ENCODE results near the gene ARIH2. TPM values are rescaled to one million over a fixed set of nuclear protein-coding genes. Genes with fewer than 3 reads are reported as not detected.

Gene ARIH2
- total RNA-seq, 1 experiment from 2014 or later = 99.3 TPM

GRCh38 chr3:49017229-49017970 lies 98.8 kb downstream of the ARIH2 start:
- DNase-seq (ENCODE audit: extremely low read depth, low read depth) = no peak

GRCh38 chr3:49017971-49018706 lies 99.5 kb downstream of the ARIH2 start, which contains the start of gene DALRD3:
TSS of gene DALRD3 (minus strand) at chr3:49018580. CDS start at chr3:49018564, 16 bp downstream.
- no peak for DNase-seq (ENCODE audit: extremely low read depth, low read depth)

- no peak for DNase-seq (ENCODE audit: extremely low read depth, low read depth)
Measured at GRCh38 chr3:49018707-49019006, 100.0 kb downstream of the ARIH2 start.

- DNase-seq (ENCODE audit: extremely low read depth, low read depth) = no peak
Measured at GRCh38 chr3:49019941-49020329, 101.3 kb downstream of the ARIH2 start.

GRCh38 chr3:49020330-49021212 lies 101.9 kb downstream of the ARIH2 start:
- DNase-seq (ENCODE audit: extremely low read depth, low read depth) = no peak

DNA sequence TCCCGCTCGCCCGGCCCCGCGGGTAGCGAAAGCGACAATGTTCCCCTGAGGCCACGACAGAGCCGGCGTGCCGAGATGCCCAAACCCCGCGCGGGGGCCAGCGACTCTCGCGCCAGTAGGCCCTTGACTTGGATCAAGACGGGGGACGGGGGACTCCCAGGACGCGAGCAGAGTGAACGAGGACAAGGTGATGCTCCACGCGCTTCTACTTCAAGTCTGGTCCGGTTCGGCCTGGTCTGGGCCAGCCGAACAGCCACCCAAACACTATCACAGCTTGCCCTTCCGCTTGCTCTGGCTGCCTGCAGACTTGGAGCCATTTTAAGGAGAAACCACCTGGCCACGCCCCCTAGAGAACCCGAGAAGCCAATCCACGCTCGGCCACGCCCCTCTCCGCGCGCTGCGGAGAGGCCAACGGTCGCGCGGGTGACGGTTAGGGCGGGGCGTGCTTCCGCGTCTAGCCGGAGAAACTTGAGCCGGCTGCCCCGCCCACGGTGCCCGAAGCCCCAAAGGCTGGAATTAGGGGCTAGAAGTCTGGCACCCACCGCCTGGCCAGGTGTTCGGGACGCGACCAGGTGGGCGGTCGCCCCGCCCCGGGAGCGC lies 102.7 kb downstream of the ARIH2 start:
- DNase-seq (ENCODE audit: extremely low read depth, low read depth) = peak; percentile 96

DNA sequence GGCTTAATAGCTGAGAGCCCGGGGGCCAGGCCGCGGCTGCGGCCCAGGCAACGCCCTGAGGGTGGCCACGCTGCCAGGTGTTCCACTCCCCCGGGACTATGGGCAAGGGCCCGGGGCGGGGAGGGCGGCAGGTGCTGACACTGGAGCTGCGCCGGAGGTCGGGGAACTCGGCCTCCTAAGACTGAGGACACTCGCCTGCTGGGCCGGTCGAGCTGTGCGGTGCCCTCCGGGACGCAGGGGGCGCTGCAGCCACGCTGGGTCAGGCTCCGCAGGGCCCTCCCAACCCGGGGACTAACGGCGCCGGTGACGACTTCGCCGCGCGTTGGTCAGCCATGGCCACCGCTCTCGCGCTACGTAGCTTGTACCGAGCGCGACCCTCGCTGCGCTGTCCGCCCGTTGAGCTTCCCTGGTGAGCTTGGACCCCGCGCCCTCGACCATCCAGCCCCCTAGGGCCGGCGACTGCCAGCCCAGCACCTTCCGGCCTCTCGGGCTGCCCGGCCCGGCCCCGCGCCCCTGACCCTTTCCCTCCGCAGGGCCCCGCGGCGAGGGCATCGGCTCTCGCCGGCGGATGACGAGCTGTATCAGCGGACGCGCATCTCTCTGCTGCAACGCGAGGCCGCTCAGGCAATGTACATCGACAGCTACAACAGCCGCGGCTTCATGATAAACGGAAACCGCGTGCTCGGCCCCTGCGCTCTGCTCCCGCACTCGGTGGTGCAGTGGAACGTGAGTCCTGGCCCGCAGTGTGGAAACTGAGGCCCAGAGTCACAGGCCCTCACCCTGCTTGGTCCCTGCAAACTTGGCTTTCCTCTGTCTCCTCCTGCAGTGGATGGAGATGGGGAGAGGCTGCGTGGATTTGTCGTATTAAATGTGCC lies 103.4 kb downstream of the ARIH2 start, which contains the start of gene NDUFAF3:
Gene NDUFAF3 (plus strand): TSS at position 309 of the 875 bp plus-strand sequence. CDS start 24 bp downstream, at position 333.
- peak; percentile 85 for DNase-seq (ENCODE audit: extremely low read depth, low read depth)

GRCh38 chr3:49022688-49023171 lies 104.1 kb downstream of the ARIH2 start:
- DNase-seq (ENCODE audit: extremely low read depth, low read depth) = no peak

GRCh38 chr3:49023775-49024174 lies 105.1 kb downstream of the ARIH2 start:
- DNase-seq (ENCODE audit: extremely low read depth, low read depth) = no peak

GRCh38 chr3:49024449-49024848 lies 105.8 kb downstream of the ARIH2 start:
- DNase-seq (ENCODE audit: extremely low read depth, low read depth) = no peak

DNA sequence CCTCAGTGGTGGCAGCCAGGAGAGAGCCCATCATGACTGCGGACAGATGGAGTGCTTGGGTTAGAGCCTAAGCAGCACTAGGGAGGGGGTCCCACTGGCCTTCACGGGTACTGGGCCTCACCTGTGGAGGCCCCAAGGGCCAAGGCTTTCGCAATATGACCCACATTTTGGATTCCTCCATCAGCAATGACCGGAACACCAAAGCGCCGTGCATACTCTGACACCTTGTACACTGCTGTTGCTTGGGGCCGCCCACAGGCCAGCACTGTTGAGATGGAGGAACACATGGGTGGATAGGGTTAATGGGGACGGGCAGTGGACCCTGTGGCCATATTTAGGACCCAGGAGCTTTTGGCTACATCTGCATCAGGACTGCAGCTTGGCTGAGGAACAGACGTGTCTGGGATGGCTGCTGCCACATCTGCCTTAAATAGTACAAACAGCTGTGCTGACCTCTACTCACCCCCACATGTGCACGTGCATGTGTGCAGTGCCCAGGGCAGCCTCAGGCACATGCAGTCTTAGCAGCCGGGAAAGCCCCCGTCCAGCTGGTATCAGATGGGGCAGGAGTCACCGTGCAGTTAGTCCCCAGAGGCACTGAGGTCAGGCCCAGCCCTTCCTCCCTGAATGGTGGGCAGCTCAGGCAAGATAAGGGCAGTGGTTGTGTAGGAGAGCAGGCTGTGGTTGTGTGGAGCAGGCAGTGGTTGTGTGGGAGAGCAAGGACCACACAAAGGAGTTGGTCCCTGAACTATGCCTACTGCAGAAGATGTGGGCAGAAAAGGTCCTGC lies 106.6 kb downstream of the ARIH2 start:
- DNase-seq (ENCODE audit: extremely low read depth, low read depth) = no peak

- no peak for DNase-seq (ENCODE audit: extremely low read depth, low read depth)
Measured at GRCh38 chr3:49025793-49026520, 107.3 kb downstream of the ARIH2 start.

GRCh38 chr3:49026536-49026935 lies 107.9 kb downstream of the ARIH2 start:
- no peak for DNase-seq (ENCODE audit: extremely low read depth, low read depth)

DNA sequence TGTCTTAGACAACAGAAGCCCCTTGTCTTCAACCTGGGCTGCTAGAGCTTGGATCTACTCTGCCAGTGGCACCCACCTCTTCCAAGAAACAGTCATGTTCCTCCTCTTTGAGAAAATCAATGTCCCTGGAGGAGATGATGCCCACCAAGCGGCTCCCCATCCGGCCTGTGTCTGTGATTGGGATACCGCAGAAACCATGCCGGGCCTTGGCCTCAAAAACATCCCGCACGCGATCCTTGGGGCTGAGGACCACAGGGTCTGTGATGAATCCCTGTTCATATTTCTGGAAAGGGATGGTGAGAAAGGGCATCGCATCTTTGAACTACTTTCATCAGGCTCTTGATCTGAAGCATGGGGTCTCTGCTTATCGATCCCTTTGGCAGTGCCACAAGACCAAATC lies 109.0 kb downstream of the ARIH2 start:
- no peak for DNase-seq (ENCODE audit: extremely low read depth, low read depth)

GRCh38 chr3:49028298-49028672 lies 109.6 kb downstream of the ARIH2 start:
- no peak for DNase-seq (ENCODE audit: extremely low read depth, low read depth)

GRCh38 chr3:49028673-49029562 lies 110.3 kb downstream of the ARIH2 start, which contains the start of gene IMPDH2:
TSS of gene IMPDH2 (minus strand) at chr3:49029398. CDS start at chr3:49029350, 48 bp downstream.
- DNase-seq (ENCODE audit: extremely low read depth, low read depth) = peak; percentile 87

DNA sequence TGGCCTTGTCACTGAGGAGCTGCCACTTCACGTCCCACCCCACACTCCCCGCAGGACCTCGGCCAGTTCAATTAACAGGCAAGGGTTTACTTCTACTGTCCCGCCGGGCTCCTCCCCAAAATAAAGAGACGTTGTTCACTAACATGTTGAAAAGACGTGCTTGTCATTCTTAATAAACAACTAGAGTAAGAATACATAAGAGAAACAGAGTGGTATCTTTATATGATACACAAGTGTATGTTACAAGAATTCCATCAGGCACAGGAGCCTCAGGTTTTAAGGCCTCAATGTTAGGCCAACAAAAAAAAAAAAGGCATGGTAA lies 110.9 kb downstream of the ARIH2 start:
- no peak for DNase-seq (ENCODE audit: extremely low read depth, low read depth)
